ENCODE results near the gene ANO4.

Gene ANO4

GRCh38 chr12:100752841-100753240, 41.7 kb upstream of the ANO4 start (continued):
- TF ChIP-seq ZBTB49 (tag by site-specific recombination; IDR thresholded peaks at IDR 0.05; ENCODE audit: low read depth) (no peak), ZNF837 (tag by site-specific recombination; IDR thresholded peaks at IDR 0.05) (no peak), ZNF768 (tag by site-specific recombination; IDR thresholded peaks at IDR 0.05) (no peak), ZNF747 (tag by site-specific recombination; IDR thresholded peaks at IDR 0.05) (no peak)

- Histone ChIP-seq H3K4me1 (ENCODE audit: control insufficient read depth, insufficient read depth, low read length) (no peaks in the 10 kb centered on the region), H3K27ac (ENCODE audit: extremely low read depth, low read depth, low read length) (no peak overlapping the region), H3K4me3 (ENCODE audit: low read depth, low read length) (no peak overlapping the region), H3K36me3 (ENCODE audit: control insufficient read depth in 2 of 2, insufficient read depth in 1 of 2, low read length in 2 of 2) (no peaks in the 10 kb centered on the region), H3K9me3 (ENCODE audit: control insufficient read depth, insufficient read depth, low read depth, low read length) (no peaks in the 10 kb centered on the region)
- CTCF ChIA-PET = no interaction called here
- POLR2A ChIA-PET = no interaction called here
- TF ChIP-seq ZNF654 (tag by site-specific recombination; IDR thresholded peaks at IDR 0.05; ENCODE audit: low read depth) (no peak), ZNF324 (tag by site-specific recombination; IDR thresholded peaks at IDR 0.05) (no peak), MZF1 (tag by site-specific recombination; IDR thresholded peaks at IDR 0.05; ENCODE audit: borderline replicate concordance) (no peak), ZNF658 (tag by site-specific recombination; IDR thresholded peaks at IDR 0.05) (no peak), ZNF707 (tag by site-specific recombination; IDR thresholded peaks at IDR 0.05) (no peak), GLIS1 (tag by site-specific recombination; IDR thresholded peaks at IDR 0.05) (no peak), HOXD13 (CRISPR knock-in tag; IDR thresholded peaks at IDR 0.05; ENCODE audit: borderline replicate concordance) (no peak), ZNF837 (tag by site-specific recombination; IDR thresholded peaks at IDR 0.05) (no peak), ZNF148 (tag by site-specific recombination; IDR thresholded peaks at IDR 0.05; ENCODE audit: borderline replicate concordance) (no peak), ZEB2 (tag by site-specific recombination; IDR thresholded peaks at IDR 0.05) (no peak), TCF7L2 (IDR thresholded peaks at IDR 0.05; ENCODE audit: borderline replicate concordance, low read depth, low read length) (no peak), ZBTB1 (tag by site-specific recombination; IDR thresholded peaks at IDR 0.05) (no peak), TSHZ1 (tag by site-specific recombination; IDR thresholded peaks at IDR 0.05; ENCODE audit: borderline replicate concordance) (no peak)
These were observed 40.7 kb upstream of the ANO4 start for GRCh38 chr12:100753837-100754236.

GRCh38 chr12:100755186-100755585, 39.4 kb upstream of the ANO4 start:
- no peaks in the 10 kb centered on the region for H3K36me3 ChIP-seq (ENCODE audit: control insufficient read depth in 2 of 2, insufficient read depth in 1 of 2, low read length in 2 of 2)
- no peaks in the 10 kb centered on the region for H3K9me3 ChIP-seq (ENCODE audit: control insufficient read depth, insufficient read depth, low read depth, low read length)
- POLR2A ChIA-PET = no interaction called here
- no peak overlapping the region for H3K27ac ChIP-seq (ENCODE audit: extremely low read depth, low read depth, low read length)
- H3K4me1 ChIP-seq (ENCODE audit: control insufficient read depth, insufficient read depth, low read length) = no peaks in the 10 kb centered on the region
- CTCF ChIA-PET = no interaction called here
- no peak overlapping the region for H3K4me3 ChIP-seq (ENCODE audit: low read depth, low read length)
- TF ChIP-seq ZNF768 (tag by site-specific recombination; IDR thresholded peaks at IDR 0.05) (no peak), HOXC10 (CRISPR knock-in tag; IDR thresholded peaks at IDR 0.05) (no peak), ZBTB20 (tag by site-specific recombination; IDR thresholded peaks at IDR 0.05) (no peak), ZNF2 (tag by site-specific recombination; IDR thresholded peaks at IDR 0.05) (no peak), ZNF449 (tag by site-specific recombination; IDR thresholded peaks at IDR 0.05) (no peak), ZNF629 (tag by site-specific recombination; IDR thresholded peaks at IDR 0.05) (no peak), ZBTB17 (tag by site-specific recombination; IDR thresholded peaks at IDR 0.05) (no peak), ZBTB10 (tag by site-specific recombination; IDR thresholded peaks at IDR 0.05) (no peak)

Data from HEK293 (cell line).